ENCODE measurements around the gene CDH26. TPM values are rescaled to one million over a fixed set of nuclear protein-coding genes. Genes with fewer than 3 reads are reported as not detected.

CDH26 gene
- total and polyA plus RNA-seq, 7 experiments from 2014 or later: 0.09 to 6.6 (median 2.4) TPM; not detected in 1

GRCh38 chr20:59939879-59940128 is 18.4 kb upstream of the CDH26 start:
- Histone ChIP-seq H3K27ac (ENCODE audit: low read depth, low read length) (peak overlapping the region; percentile 79), H3K36me3 (ENCODE audit: control insufficient read depth in 2 of 3, insufficient read depth in 3 of 3, low read length in 3 of 3) (peaks cover 9 to 12% (median 11%) of the 10 kb centered on the region in 3 experiments), H3K9me3 (ENCODE audit: control insufficient read depth in 2 of 3, low read length in 3 of 3) (no peaks in the 10 kb centered on the region), H3K4me3 (ENCODE audit: low read length) (peak overlapping the region; percentile 99), H3K27me3 (ENCODE audit: control insufficient read depth in 2 of 2, insufficient read depth in 2 of 2, low read length in 2 of 2) (no peaks in the 10 kb centered on the region), H3K4me1 (ENCODE audit: control insufficient read depth in 2 of 2, insufficient read depth in 2 of 2, low read length in 2 of 2) (peaks cover 17 to 23% of the 10 kb centered on the region in 2 donors)
- intact Hi-C loops (cut with micrococcal nuclease): loop anchor here (1.0 to 10.0 kb wide), 6 partner anchors 8 to 1635 kb away; partner anchors contain the start of gene RAB22A (in 1 of the 2)
- DNase-seq (peak in 2 of 9 donors; percentile 11 to 15), ATAC-seq (peak; percentile 7)
- Mint-ChIP-seq H3K4me3 (peak overlapping the region; percentile 96 to 99 (median 98)), H3K9me3 (peaks cover 0 to 1% (median 0%) of the 10 kb centered on the region in 11 donors), H3K4me1 (peaks cover 28 to 69% (median 49%) of the 10 kb centered on the region in 7 donors), H3K27ac (peak overlapping the region; percentile 74 to 98 (median 95)), H3K36me3 (peaks cover 0 to 16% (median 11%) of the 10 kb centered on the region in 5 donors), H3K27me3 (no peaks in the 10 kb centered on the region)
- ChIA-PET CTCF (interaction anchor here (1.2 to 2.4 kb wide), 3 partner anchors 10 to 117 kb away, joined by 3 to 13 read pairs (median 12); no protein-coding TSS in a partner anchor), POLR2A (interaction anchor here (0.6 to 2.3 kb wide), 6 partner anchors 8 to 865 kb away, joined by 3 to 21 read pairs (median 4); no protein-coding TSS in a partner anchor)

DNA sequence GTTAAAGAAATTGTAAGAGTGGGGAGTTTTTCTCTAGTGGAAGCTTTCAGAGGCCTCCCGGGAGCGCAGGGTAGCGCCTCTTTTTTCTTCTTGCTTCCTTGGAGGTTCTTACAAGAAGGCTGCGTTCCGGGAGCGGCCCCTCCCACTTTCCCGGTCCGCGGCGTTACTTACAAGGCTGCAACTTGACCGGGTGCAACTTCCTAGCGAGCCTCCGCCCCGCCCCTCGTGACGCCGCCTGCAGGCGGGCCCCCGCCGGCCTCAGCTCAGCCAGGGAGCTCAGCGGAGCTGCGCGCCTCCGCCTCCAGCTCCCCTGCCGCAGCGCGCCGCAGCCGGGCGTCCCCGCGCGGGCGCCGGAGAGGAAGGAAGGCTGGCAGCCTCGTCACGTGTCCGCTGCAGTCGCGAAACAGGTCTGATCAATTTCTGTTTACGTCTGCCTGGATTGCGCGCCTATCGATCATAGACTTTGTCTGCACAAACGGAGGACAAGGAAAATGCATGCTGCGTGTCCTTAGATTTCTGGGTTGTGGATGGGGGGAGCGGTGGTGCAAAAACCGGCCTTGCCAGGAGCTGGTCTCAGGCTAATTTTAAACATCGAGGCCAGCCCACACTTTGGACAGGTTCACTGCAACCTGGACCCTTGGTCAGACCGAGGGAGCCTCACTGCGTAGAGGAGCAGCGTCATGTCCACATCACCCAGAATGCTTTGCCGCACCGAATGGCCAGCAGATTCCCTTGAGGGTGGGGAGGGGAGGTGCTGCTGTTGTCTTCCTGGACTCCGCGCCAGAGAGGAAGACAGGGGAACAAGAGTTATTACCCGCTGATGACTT is 17.9 kb upstream of the CDH26 start, which contains the start of the genes FAM217B and PPP1R3D:
FAM217B (plus strand) TSS at position 261 of the 827 bp plus-strand sequence. CDS start 3,555 bp downstream, outside the sequence.
PPP1R3D (minus strand) TSS at position 177 of the 827 bp plus-strand sequence. CDS start 374 bp downstream, outside the sequence.
- no peaks in the 10 kb centered on the region for H3K27me3 ChIP-seq (ENCODE audit: control insufficient read depth in 2 of 2, insufficient read depth in 2 of 2, low read length in 2 of 2)

DNA sequence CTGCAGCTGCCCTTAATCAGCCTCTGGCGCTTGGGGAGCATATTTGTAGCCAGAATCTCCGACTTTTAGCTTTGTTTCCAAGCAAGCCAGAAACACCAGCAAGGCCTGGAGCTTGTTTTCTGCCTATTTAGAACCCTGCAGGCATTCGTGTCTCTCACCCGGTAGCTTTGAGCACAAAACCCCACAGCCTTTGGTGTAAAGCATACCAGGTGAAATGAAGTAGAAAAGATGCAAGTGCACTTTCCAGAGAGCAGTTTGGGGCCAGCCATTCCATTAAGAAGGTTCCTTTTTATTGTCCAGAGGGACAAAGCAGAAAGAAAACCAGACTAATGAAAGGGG is 17.3 kb upstream of the CDH26 start:
- H3K36me3 Mint-ChIP-seq: peaks cover 0 to 17% (median 11%) of the 10 kb centered on the region in 5 donors
- H3K27me3 Mint-ChIP-seq: no peaks in the 10 kb centered on the region
- Histone ChIP-seq H3K4me3 (ENCODE audit: low read length) (peak overlapping the region; percentile 99), H3K4me1 (ENCODE audit: control insufficient read depth in 2 of 2, insufficient read depth in 2 of 2, low read length in 2 of 2) (peaks cover 17 to 23% of the 10 kb centered on the region in 2 donors), H3K27me3 (ENCODE audit: control insufficient read depth in 2 of 2, insufficient read depth in 2 of 2, low read length in 2 of 2) (no peaks in the 10 kb centered on the region), H3K27ac (ENCODE audit: low read depth, low read length) (peak overlapping the region; percentile 79), H3K9me3 (ENCODE audit: control insufficient read depth in 2 of 3, low read length in 3 of 3) (no peaks in the 10 kb centered on the region), H3K36me3 (ENCODE audit: control insufficient read depth in 2 of 3, insufficient read depth in 3 of 3, low read length in 3 of 3) (peaks cover 9 to 14% (median 12%) of the 10 kb centered on the region in 3 experiments)
- CTCF ChIA-PET: interaction anchor here (1.2 to 2.4 kb wide), 3 partner anchors 9 to 116 kb away, joined by 3 to 13 read pairs (median 12); no protein-coding TSS in a partner anchor
- peak overlapping the region; percentile 96 to 99 (median 98) for H3K4me3 Mint-ChIP-seq
- peaks cover 29 to 66% (median 47%) of the 10 kb centered on the region in 7 donors for H3K4me1 Mint-ChIP-seq
- peak overlapping the region; percentile 95 to 99 (median 97) for H3K27ac Mint-ChIP-seq
- POLR2A ChIA-PET: interaction anchor here (1.2 to 2.3 kb wide), 4 partner anchors 9 to 117 kb away, joined by 3 to 21 read pairs (median 6); no protein-coding TSS in a partner anchor
- DNase-seq: no peak
- intact Hi-C loops (cut with micrococcal nuclease): loop anchor here (1.0 to 10.0 kb wide), 6 partner anchors 7 to 1636 kb away; partner anchors contain the start of gene RAB22A (in 1 of the 2)
- no peak for ATAC-seq
- peaks cover 0 to 1% (median 0%) of the 10 kb centered on the region in 11 donors for H3K9me3 Mint-ChIP-seq

More for the DNA sequence above, 17.9 kb upstream of the CDH26 start, which contains the start of the genes FAM217B and PPP1R3D:
- ChIA-PET POLR2A (interaction anchor here (0.6 to 2.3 kb wide), 7 partner anchors 8 to 864 kb away, joined by 3 to 21 read pairs (median 4); no protein-coding TSS in a partner anchor), CTCF (interaction anchor here (1.2 to 2.4 kb wide), 3 partner anchors 10 to 117 kb away, joined by 3 to 13 read pairs (median 12); no protein-coding TSS in a partner anchor)
- peak within 1 kb of the TSS; percentile 95 to 99 (median 97) for H3K27ac Mint-ChIP-seq
- DNase-seq (peak; percentile 82 to 95 (median 86)), ATAC-seq (peak; percentile 98)
- Histone ChIP-seq H3K36me3 (ENCODE audit: control insufficient read depth in 2 of 3, insufficient read depth in 3 of 3, low read length in 3 of 3) (peaks cover 9 to 14% (median 12%) of the 10 kb centered on the region in 3 experiments), H3K9me3 (ENCODE audit: control insufficient read depth in 2 of 3, low read length in 3 of 3) (no peaks in the 10 kb centered on the region), H3K4me3 (ENCODE audit: low read length) (peak within 1 kb of the TSS; percentile 99), H3K27ac (ENCODE audit: low read depth, low read length) (peak within 1 kb of the TSS; percentile 79), H3K4me1 (ENCODE audit: control insufficient read depth in 2 of 2, insufficient read depth in 2 of 2, low read length in 2 of 2) (peaks cover 17 to 23% of the 10 kb centered on the region in 2 donors)
- no peaks in the 10 kb centered on the region for H3K27me3 Mint-ChIP-seq
- H3K36me3 Mint-ChIP-seq: peaks cover 0 to 17% (median 11%) of the 10 kb centered on the region in 5 donors
- intact Hi-C loops (cut with micrococcal nuclease): loop anchor here (1.0 to 10.0 kb wide), 6 partner anchors 8 to 1636 kb away; partner anchors contain the start of gene RAB22A (in 1 of the 2)
- peak within 1 kb of the TSS; percentile 96 to 99 (median 98) for H3K4me3 Mint-ChIP-seq
- peaks cover 0 to 1% (median 0%) of the 10 kb centered on the region in 11 donors for H3K9me3 Mint-ChIP-seq
- peaks cover 29 to 65% (median 49%) of the 10 kb centered on the region in 7 donors for H3K4me1 Mint-ChIP-seq

DNA sequence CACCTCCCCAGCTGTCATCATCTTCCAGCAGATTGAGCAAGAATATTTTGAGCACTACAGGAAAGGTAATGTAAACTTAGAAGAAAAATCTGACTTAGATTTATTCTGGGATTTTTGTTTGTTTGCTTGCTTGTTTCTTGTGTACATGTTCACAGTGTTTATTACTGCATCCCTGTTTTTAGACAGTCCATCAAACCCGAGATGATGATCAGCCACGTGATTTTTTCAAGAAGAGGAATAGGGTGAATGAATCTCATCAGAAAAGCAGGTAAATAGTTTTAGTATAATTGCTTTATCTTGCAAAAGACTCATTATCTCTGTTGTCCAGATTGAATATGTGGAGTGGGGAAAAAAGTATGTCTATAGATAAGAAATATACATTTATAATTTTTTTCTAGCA is 16.0 kb upstream of the CDH26 start:
- Histone ChIP-seq H3K36me3 (ENCODE audit: control insufficient read depth in 2 of 3, insufficient read depth in 3 of 3, low read length in 3 of 3) (peaks cover 9 to 14% (median 12%) of the 10 kb centered on the region in 3 experiments), H3K27me3 (ENCODE audit: control insufficient read depth in 2 of 2, insufficient read depth in 2 of 2, low read length in 2 of 2) (no peaks in the 10 kb centered on the region), H3K27ac (ENCODE audit: low read depth, low read length) (no peak overlapping the region), H3K4me3 (ENCODE audit: low read length) (no peak overlapping the region), H3K9me3 (ENCODE audit: control insufficient read depth in 2 of 3, low read length in 3 of 3) (no peaks in the 10 kb centered on the region), H3K4me1 (ENCODE audit: control insufficient read depth in 2 of 2, insufficient read depth in 2 of 2, low read length in 2 of 2) (peaks cover 17 to 23% of the 10 kb centered on the region in 2 donors)
- CTCF ChIA-PET: no interaction called here
- H3K4me3 Mint-ChIP-seq: peak overlapping the region in 2 of 10 donors; percentile 76 to 99
- ATAC-seq (no peak), DNase-seq (no peak)
- peaks cover 26 to 62% (median 44%) of the 10 kb centered on the region in 7 donors for H3K4me1 Mint-ChIP-seq
- peak overlapping the region in 1 of 9 donors; percentile 95 for H3K27ac Mint-ChIP-seq
- POLR2A ChIA-PET: no interaction called here
- H3K27me3 Mint-ChIP-seq: no peaks in the 10 kb centered on the region
- intact Hi-C loops (cut with micrococcal nuclease): loop anchor here (10.0 kb wide), 3 partner anchors 193 to 1637 kb away; partner anchors contain the start of gene RAB22A (in 1 of the 2)
- H3K9me3 Mint-ChIP-seq: peaks cover 0 to 1% (median 0%) of the 10 kb centered on the region in 11 donors
- peaks cover 0 to 17% (median 11%) of the 10 kb centered on the region in 5 donors for H3K36me3 Mint-ChIP-seq

GRCh38 chr20:59944726-59945125 is 13.5 kb upstream of the CDH26 start:
- Histone ChIP-seq H3K27me3 (ENCODE audit: control insufficient read depth in 2 of 2, insufficient read depth in 2 of 2, low read length in 2 of 2) (no peaks in the 10 kb centered on the region), H3K9me3 (ENCODE audit: control insufficient read depth in 2 of 3, low read length in 3 of 3) (no peaks in the 10 kb centered on the region), H3K36me3 (ENCODE audit: control insufficient read depth in 2 of 3, insufficient read depth in 3 of 3, low read length in 3 of 3) (peaks cover 9 to 14% (median 12%) of the 10 kb centered on the region in 3 experiments), H3K4me3 (ENCODE audit: low read length) (no peak overlapping the region), H3K27ac (ENCODE audit: low read depth, low read length) (no peak overlapping the region), H3K4me1 (ENCODE audit: control insufficient read depth in 2 of 2, insufficient read depth in 2 of 2, low read length in 2 of 2) (peaks cover 12 to 20% of the 10 kb centered on the region in 2 donors)
- ChIA-PET CTCF (interaction anchor here (0.6 to 2.1 kb wide), 3 partner anchors 11 to 144 kb away, joined by 3 to 13 read pairs (median 3); partner anchors contain the start of gene SYCP2), POLR2A (no interaction called here)
- ATAC-seq: no peak
- Mint-ChIP-seq H3K4me1 (peaks cover 19 to 59% (median 40%) of the 10 kb centered on the region in 7 donors), H3K36me3 (peaks cover 0 to 16% (median 8%) of the 10 kb centered on the region in 5 donors), H3K4me3 (no peak overlapping the region), H3K27me3 (no peaks in the 10 kb centered on the region), H3K27ac (peak overlapping the region in 1 of 9 donors; percentile 19), H3K9me3 (no peaks in the 10 kb centered on the region)
- DNase-seq: no peak
- intact Hi-C loops (cut with micrococcal nuclease): loop anchor here (5.0 to 10.0 kb wide), 6 partner anchors 190 to 1640 kb away; partner anchors contain the start of genes RAB22A (in 1 of the 2) and VAPB (in 1 of the 2)

DNA sequence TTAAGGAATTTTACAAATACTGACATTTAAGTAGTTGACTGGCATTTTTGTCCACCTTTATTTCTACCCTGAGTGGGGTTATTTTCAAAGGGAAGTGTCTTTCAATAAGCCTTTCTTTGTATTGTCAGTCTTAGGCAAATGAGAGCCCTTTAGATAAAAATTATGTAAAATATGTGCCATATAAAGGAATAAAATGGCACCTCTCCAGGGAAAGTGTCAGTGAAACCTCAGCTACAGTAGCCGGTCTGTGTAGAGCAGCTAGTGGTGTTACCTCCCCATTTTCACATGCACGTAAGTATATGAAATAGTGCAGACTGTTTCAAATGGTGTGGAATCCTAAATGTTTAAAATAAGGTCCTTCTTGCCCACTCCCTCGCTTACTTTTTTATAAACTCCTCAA is 13.0 kb upstream of the CDH26 start:
- ATAC-seq (no peak), DNase-seq (no peak)
- Mint-ChIP-seq H3K36me3 (peaks cover 0 to 16% (median 8%) of the 10 kb centered on the region in 5 donors), H3K27ac (peak overlapping the region in 2 of 9 donors; percentile 20 to 63), H3K9me3 (no peaks in the 10 kb centered on the region), H3K4me3 (no peak overlapping the region), H3K27me3 (no peaks in the 10 kb centered on the region), H3K4me1 (peaks cover 19 to 59% (median 40%) of the 10 kb centered on the region in 7 donors)
- POLR2A ChIA-PET: no interaction called here
- CTCF ChIA-PET: interaction anchor here (0.6 to 2.1 kb wide), 5 partner anchors 9 to 144 kb away, joined by 3 to 13 read pairs (median 3); partner anchors contain the start of gene SYCP2
- H3K4me3 ChIP-seq (ENCODE audit: low read length): no peak overlapping the region
- H3K36me3 ChIP-seq (ENCODE audit: control insufficient read depth in 2 of 3, insufficient read depth in 3 of 3, low read length in 3 of 3): peaks cover 9 to 14% (median 12%) of the 10 kb centered on the region in 3 experiments
- H3K27me3 ChIP-seq (ENCODE audit: control insufficient read depth in 2 of 2, insufficient read depth in 2 of 2, low read length in 2 of 2): no peaks in the 10 kb centered on the region
- no peaks in the 10 kb centered on the region for H3K9me3 ChIP-seq (ENCODE audit: control insufficient read depth in 2 of 3, low read length in 3 of 3)
- peaks cover 12 to 20% of the 10 kb centered on the region in 2 donors for H3K4me1 ChIP-seq (ENCODE audit: control insufficient read depth in 2 of 2, insufficient read depth in 2 of 2, low read length in 2 of 2)
- intact Hi-C loops (cut with micrococcal nuclease): loop anchor here (5.0 to 10.0 kb wide), 6 partner anchors 190 to 1640 kb away; partner anchors contain the start of genes RAB22A (in 1 of the 2) and VAPB (in 1 of the 2)
- H3K27ac ChIP-seq (ENCODE audit: low read depth, low read length): no peak overlapping the region

Data from naive thymus-derived CD4-positive, alpha-beta T cell (primary cell).